Measurements from ENCODE around the gene TCHP. TPM values are rescaled to one million over a fixed set of nuclear protein-coding genes. Genes with fewer than 3 reads are reported as not detected.

TCHP gene
- total RNA-seq, 1 donor from 2014 or later, result 4.2 TPM

DNA sequence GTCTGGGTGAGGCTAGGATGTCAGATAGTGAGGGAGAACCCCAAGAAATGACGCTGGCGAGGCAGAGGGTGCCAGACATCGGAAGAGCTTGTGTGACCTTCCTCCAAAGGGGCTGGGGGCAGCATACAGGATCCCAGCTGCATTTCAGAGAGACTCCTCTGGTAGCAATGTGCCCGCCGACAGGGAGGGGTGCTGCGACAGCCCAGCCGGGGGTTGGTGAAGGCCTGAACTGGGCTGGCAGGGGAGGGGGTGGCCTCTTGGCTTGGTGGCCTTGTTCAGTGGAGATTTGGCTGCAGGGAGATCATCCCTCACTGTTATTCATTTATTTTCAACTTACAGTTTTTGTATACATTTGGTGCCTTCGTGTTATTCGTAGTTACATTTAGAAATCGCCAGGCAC, 5.2 kb downstream of the TCHP start:
- Histone ChIP-seq H3K4me1 (peaks cover 0 to 6% of the 10 kb centered on the region in 2 donors), H3K27me3 (no peaks in the 10 kb centered on the region), H3K4me3 (no peak overlapping the region), H3K27ac (no peak overlapping the region), H3K36me3 (peaks cover 58 to 61% of the 10 kb centered on the region in 2 donors), H3K9me3 (no peaks in the 10 kb centered on the region)
- no peak for DNase-seq (ENCODE audit: low spot score in 2 of 2)
- no peak for TF ChIP-seq CTCF (IDR thresholded peaks at IDR 0.05)
- intact Hi-C loops (cut with DNase I), result no loop called here

GRCh38 chr12:109910254-109910968, 10.3 kb downstream of the TCHP start:
- Histone ChIP-seq H3K27me3 (no peaks in the 10 kb centered on the region), H3K4me1 (no peaks in the 10 kb centered on the region), H3K4me3 (no peak overlapping the region), H3K27ac (no peak overlapping the region), H3K9me3 (no peaks in the 10 kb centered on the region), H3K36me3 (peaks cover 75 to 80% of the 10 kb centered on the region in 2 donors)
- no peak for DNase-seq (ENCODE audit: low spot score in 2 of 2)
- no peak for TF ChIP-seq CTCF (IDR thresholded peaks at IDR 0.05)
- intact Hi-C loops (cut with DNase I), result no loop called here

- no peaks in the 10 kb centered on the region for H3K4me1 ChIP-seq
- H3K9me3 ChIP-seq, result no peaks in the 10 kb centered on the region
- intact Hi-C loops (cut with DNase I), result no loop called here
- H3K27ac ChIP-seq, result no peak overlapping the region
- no peak overlapping the region for H3K4me3 ChIP-seq
- TF ChIP-seq CTCF (IDR thresholded peaks at IDR 0.05), result no peak
- H3K36me3 ChIP-seq, result peaks cover 76 to 80% of the 10 kb centered on the region in 2 donors
- DNase-seq (ENCODE audit: low spot score in 2 of 2), result no peak
- H3K27me3 ChIP-seq, result no peaks in the 10 kb centered on the region
Measured at GRCh38 chr12:109910969-109911348, 10.9 kb downstream of the TCHP start.

GRCh38 chr12:109912855-109913321, 12.8 kb downstream of the TCHP start:
- H3K9me3 ChIP-seq, result no peaks in the 10 kb centered on the region
- peaks cover 73 to 82% of the 10 kb centered on the region in 2 donors for H3K36me3 ChIP-seq
- H3K4me1 ChIP-seq, result no peaks in the 10 kb centered on the region
- intact Hi-C loops (cut with DNase I), result no loop called here
- DNase-seq (ENCODE audit: low spot score in 2 of 2), result no peak
- no peak overlapping the region for H3K27ac ChIP-seq
- TF ChIP-seq CTCF (IDR thresholded peaks at IDR 0.05), result no peak
- no peaks in the 10 kb centered on the region for H3K27me3 ChIP-seq
- no peak overlapping the region for H3K4me3 ChIP-seq

DNA sequence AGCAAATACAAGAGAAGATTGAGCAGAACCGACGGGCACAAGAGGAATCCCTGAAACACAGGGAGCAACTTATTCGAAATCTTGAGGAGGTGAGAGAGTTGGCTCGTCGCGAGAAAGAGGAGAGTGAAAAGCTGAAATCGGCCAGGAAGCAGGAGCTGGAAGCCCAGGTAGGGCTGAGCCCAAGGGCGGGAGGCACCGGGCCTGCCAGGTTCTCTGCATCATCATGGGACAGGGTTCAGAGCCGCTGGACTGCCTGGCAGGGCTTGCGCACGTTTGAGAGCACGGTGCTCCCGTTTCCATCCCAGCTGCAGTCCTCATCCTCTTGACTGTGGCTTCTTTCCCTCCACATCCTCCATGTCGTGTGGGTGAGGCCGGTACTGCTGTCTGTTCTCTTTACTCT, 14.4 kb downstream of the TCHP start:
- H3K36me3 ChIP-seq, result peaks cover 74 to 83% of the 10 kb centered on the region in 2 donors

More for the DNA sequence above, 14.4 kb downstream of the TCHP start:
- no peaks in the 10 kb centered on the region for H3K4me1 ChIP-seq
- no peaks in the 10 kb centered on the region for H3K27me3 ChIP-seq
- H3K27ac ChIP-seq, result no peak overlapping the region
- H3K9me3 ChIP-seq, result no peaks in the 10 kb centered on the region
- H3K4me3 ChIP-seq, result no peak overlapping the region
- no peak for TF ChIP-seq CTCF (IDR thresholded peaks at IDR 0.05)
- DNase-seq (ENCODE audit: low spot score in 2 of 2), result no peak
- intact Hi-C loops (cut with DNase I), result no loop called here

Measured in ascending aorta (tissue), 2 donors.